GM12878 (cell line): ENCODE results near the gene STAMBPL1. TPM values are rescaled to one million over a fixed set of nuclear protein-coding genes. Genes with fewer than 3 reads are reported as not detected.

Experiments
- ATAC-seq: fragments of 200-7000 bp; cut with Tn5 transposase; 3 replicates; pipeline ENCODE4 v1.9.1; 2020; ENCODE audit warnings: mild to moderate bottlenecking, moderate library complexity
- BruUV-seq: library from RNA; stranded (reverse); fragments of 400-500 nt; replicated peaks from 2 replicates; lab custom pipeline; 2021; lab: Mats Ljungman, UMichigan
- CTCF ChIA-PET: fragments of 300-600 bp; sonication (Branson Sonifier 250); formaldehyde crosslinking; extraction: SDS; loops from one replicate; lab custom pipeline; 2021; ENCODE audit warnings: inconsistent platforms; lab: Yijun Ruan, JAX
- POLR2A ChIA-PET: fragments of 350-600 bp; formaldehyde crosslinking; extraction: SDS; loops from one replicate; lab custom pipeline; 2021; ENCODE audit warnings: inconsistent platforms; lab: Charles Lee
- RAD21 ChIA-PET: fragments of 300-600 bp; sonication (Branson Sonifier 250); formaldehyde crosslinking; loops from one replicate; lab custom pipeline; 2023; ENCODE audit warnings: antibody characterized with exemption; ENCODE audit not compliant: unreplicated experiment; lab: Charles Lee
- SMC1A ChIA-PET: fragments of 300-600 bp; sonication (Branson Sonifier 250); formaldehyde crosslinking; loops from one replicate; lab custom pipeline; 2023; ENCODE audit not compliant: unreplicated experiment, uncharacterized antibody; lab: Charles Lee
- DNase-seq: peaks from one replicate; pipeline ENCODE4 v3.0.0-alpha.2; 2011; ENCODE audit warnings: low read depth, low spot score
- FAIRE-seq: peaks from 3 replicates; lab custom pipeline; 2011; peaks lifted over from hg19 to GRCh38; lab: Jason Lieb, UNC
- H2AFZ ChIP-seq: 2 replicates; pipeline ENCODE4 v1.6.0; 2011; ENCODE audit warnings: low read depth, low read length, control low read depth; ENCODE audit not compliant: control insufficient read depth
- H3K27ac ChIP-seq: 2 replicates; pipeline ENCODE4 v1.5.1; 2011; ENCODE audit warnings: control low read depth; ENCODE audit not compliant: control insufficient read depth, insufficient read depth
- H3K27me3 ChIP-seq, 2 experiments: replicated peaks in 1 of 2; 2 replicates each; pipeline versions ENCODE4 v1.6.0 to v1.6.1; 2011; ENCODE audit warnings: low read length in 1 of 2; ENCODE audit not compliant: control insufficient read depth in 2 of 2, insufficient read depth in 2 of 2
- H3K36me3 ChIP-seq, 2 experiments: 2 replicates each; pipeline ENCODE4 v1.5.1; 2011; ENCODE audit warnings: low read length in 1 of 2; ENCODE audit not compliant: control insufficient read depth in 2 of 2, insufficient read depth in 2 of 2
- H3K4me1 ChIP-seq: 2 replicates; pipeline ENCODE4 v1.6.1; 2011; ENCODE audit warnings: mild to moderate bottlenecking, low read length, moderate library complexity, mixed read lengths; ENCODE audit not compliant: control insufficient read depth, insufficient read depth
- H3K4me2 ChIP-seq: 2 replicates; pipeline ENCODE4 v1.6.0; 2011; ENCODE audit warnings: control low read depth; ENCODE audit not compliant: control insufficient read depth, insufficient read depth
- H3K4me3 ChIP-seq: fragments of 200-600 bp; sonication (generic); 2 replicates; pipeline ENCODE4 v1.5.1; 2016
- H3K79me2 ChIP-seq: 2 replicates; pipeline ENCODE4 v1.6.0; 2011; ENCODE audit warnings: low read length; ENCODE audit not compliant: control insufficient read depth, insufficient read depth
- H3K9ac ChIP-seq: 2 replicates; pipeline ENCODE4 v1.8.0; 2011; ENCODE audit warnings: low read length, control low read depth, mixed read lengths; ENCODE audit not compliant: control insufficient read depth, insufficient read depth
- H3K9me3 ChIP-seq: replicated peaks from 3 replicates; pipeline ENCODE4 v1.5.1; 2011; ENCODE audit warnings: mild to moderate bottlenecking, low read length; ENCODE audit not compliant: control insufficient read depth, insufficient read depth
- H4K20me1 ChIP-seq: 2 replicates; pipeline ENCODE4 v1.6.0; 2011; ENCODE audit not compliant: control insufficient read depth, insufficient read depth
- BMI1 ChIP-seq: fragments of 450-650 bp; IDR thresholded peaks from 2 replicates; pipeline ENCODE4 v1.6.1; 2016; ENCODE audit warnings: mild to moderate bottlenecking, moderate library complexity, borderline replicate concordance
- CBX5 ChIP-seq: sonication (generic); IDR thresholded peaks from 2 replicates; pipeline ENCODE4 v1.6.1; 2016; ENCODE audit warnings: low read depth, moderate library complexity, mild to moderate bottlenecking, inconsistent platforms
- CEBPB ChIP-seq, 2 experiments: fragments of 150-350 bp in 1 of 2; IDR thresholded peaks; 2 replicates each; pipeline ENCODE4 v1.6.1; 2012 to 2014; ENCODE audit warnings: low read depth in 2 of 2, low read length in 2 of 2, borderline replicate concordance in 1 of 2, inconsistent platforms in 1 of 2
- CHD1 ChIP-seq: IDR thresholded peaks from 2 replicates; pipeline ENCODE4 v1.6.1; 2012; ENCODE audit warnings: low read depth, low read length, improper control_type of control experiment
- EZH2 ChIP-seq: IDR thresholded peaks from 2 replicates; pipeline ENCODE4 v1.6.1; 2012; ENCODE audit warnings: low read depth, mild to moderate bottlenecking, control low read depth, inconsistent platforms, low read length, borderline replicate concordance; ENCODE audit not compliant: control insufficient read depth
- FOS ChIP-seq: IDR thresholded peaks from 3 replicates; pipeline ENCODE4 v1.6.1; 2011; ENCODE audit warnings: borderline replicate concordance; ENCODE audit not compliant: insufficient read length; ENCODE audit errors: extremely low read depth
- IKZF2 ChIP-seq, 2 experiments: fragments of 450-650 bp; IDR thresholded peaks; 2 replicates each; pipeline ENCODE4 v1.6.1; 2017; ENCODE audit warnings: mild to moderate bottlenecking in 2 of 2, moderate library complexity in 2 of 2
- NBN ChIP-seq: fragments of 450-650 bp; IDR thresholded peaks from 2 replicates; pipeline ENCODE4 v1.6.1; 2016
- TARDBP ChIP-seq: IDR thresholded peaks from 2 replicates; pipeline ENCODE4 v1.6.1; 2016; ENCODE audit warnings: borderline replicate concordance
- ZNF622 ChIP-seq: fragments of 450-650 bp; IDR thresholded peaks from 2 replicates; pipeline ENCODE4 v1.6.1; 2017; ENCODE audit warnings: mild to moderate bottlenecking, inconsistent platforms
- WGBS: methylation state at CpG from one replicate; pipeline ENCODE4 v1.1.6; 2016; ENCODE audit warnings: low lambda C conversion rate; ENCODE audit not compliant: insufficient replicate concordance, insufficient coverage; ENCODE audit errors: missing lambda C conversion rate; 5-methylcytosine and 5-hydroxymethylcytosine counted together
- in situ Hi-C: fragments of 300-500 bp; cut with MboI; formaldehyde crosslinking; loops from 9 replicates; pipeline ENCODE4 v1.14.3; 2018; ENCODE audit warnings: mixed read lengths
- intact Hi-C: fragments of 100-400 bp; cut with micrococcal nuclease; formaldehyde crosslinking; loops from one replicate; pipeline ENCODE4 v1.14.2; 2022; ENCODE audit not compliant: unreplicated experiment
- polyA plus RNA-seq, 11 experiments: library from polyadenylated mRNA; depleted of rRNA in 4 of 11; unstranded in 6 of 11; stranded (reverse) in 5 of 11; fragments of >200 nt; fragmentation: Nextera tagmentation in 4 of 11; fragmentation: Illumina TruSeq in 1 of 11; extraction: Ambion mirVana in 4 of 11; extraction: Trizol in 1 of 11; gene quantifications; 1 replicate in 1 of 11; 2 replicates in 10 of 11; pipeline versions ENCODE4 v1.2.1 to v1.2.3, GENCODE V29; 2011 to 2016; ENCODE audit warnings: inconsistent platforms in 2 of 11, missing spikeins in 2 of 11, low read depth in 1 of 11
- total RNA-seq, 4 experiments: library from RNA; depleted of rRNA in 3 of 4; stranded (reverse); fragments of >200 nt in 3 of 4; fragmentation: Illumina TruSeq in 1 of 4; extraction: Trizol in 1 of 4; gene quantifications; 2 replicates each; pipeline versions ENCODE4 v1.2.1 to v1.2.3, GENCODE V29; 2013 to 2021
- TF ChIP-seq, protein P1 (sequence below): fragments of 450-650 bp; IDR thresholded peaks from 2 replicates; pipeline ENCODE4 v1.6.1; 2017; ENCODE audit warnings: low read depth, mild to moderate bottlenecking, moderate library complexity
- TF ChIP-seq, protein P2 (sequence below): fragments of 450-650 bp; IDR thresholded peaks from 2 replicates; pipeline ENCODE4 v1.6.1; 2016; ENCODE audit warnings: mild to moderate bottlenecking
- TF ChIP-seq, protein P3 (sequence below): fragments of 450-650 bp; IDR thresholded peaks from 2 replicates; pipeline ENCODE4 v1.6.1; 2017; ENCODE audit warnings: antibody characterized with exemption, mild to moderate bottlenecking, moderate library complexity
- TF ChIP-seq, protein P4 (sequence below): IDR thresholded peaks from 2 replicates; pipeline ENCODE4 v1.6.1; 2012; ENCODE audit warnings: mild to moderate bottlenecking, low read depth, low read length

STAMBPL1 gene
- total and polyA plus RNA-seq, 10 of the 15 experiments (the other 5 are each of a cell fraction or from before 2014, with no cell fraction given), result 7.5 to 44.1 (median 25.4) TPM

DNA sequence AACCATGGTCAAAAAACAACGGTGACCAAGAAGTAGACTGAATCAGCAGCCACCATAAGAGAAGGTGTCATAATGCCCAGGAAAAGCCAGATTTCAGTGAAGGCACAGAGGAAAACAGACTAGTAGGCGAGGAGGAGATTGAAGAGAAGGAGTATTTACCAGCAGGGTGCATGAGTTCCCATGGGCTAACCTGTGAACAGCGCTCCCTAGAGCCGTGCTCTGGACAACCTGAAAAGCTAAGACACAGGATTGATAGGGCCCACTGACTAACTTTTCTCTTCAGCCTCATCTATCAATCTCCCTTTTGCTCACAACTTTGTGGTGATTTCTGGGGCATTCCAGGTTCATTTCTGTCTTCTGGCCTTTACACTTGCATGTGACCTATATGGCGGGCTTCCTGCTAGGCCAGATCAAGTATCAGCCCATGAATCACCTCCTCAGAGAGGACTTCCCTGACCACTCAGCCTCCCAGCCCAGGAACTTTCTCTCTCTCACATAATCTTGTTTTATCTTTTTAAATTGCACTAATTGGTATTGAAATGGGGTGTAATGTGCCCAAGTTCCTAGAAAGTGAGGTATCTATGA, 41.2 kb upstream of the STAMBPL1 start:
- in situ Hi-C loops, result loop anchor here (5.0 kb wide), 2 partner anchors 98 to 373 kb away; no protein-coding TSS in a partner anchor
- Histone ChIP-seq H3K9ac (no peak overlapping the region), H3K9me3 (no peaks in the 10 kb centered on the region), H3K4me2 (no peak overlapping the region), H4K20me1 (no peaks in the 10 kb centered on the region), H3K79me2 (no peaks in the 10 kb centered on the region), H3K27me3 (no peaks in the 10 kb centered on the region), H2AFZ (no peak overlapping the region), H3K4me1 (peaks cover 11% of the 10 kb centered on the region), H3K27ac (no peak overlapping the region), H3K4me3 (no peak overlapping the region), H3K36me3 (no peaks in the 10 kb centered on the region)
- ChIA-PET RAD21 (interaction anchor here (0.9 to 4.7 kb wide), 6 partner anchors 18 to 191 kb away, joined by 3 to 43 read pairs (median 4); no protein-coding TSS in a partner anchor), POLR2A (interaction anchor here (7.3 kb wide), 1 partner anchor 94 kb away, joined by 64 read pairs; no protein-coding TSS in a partner anchor), CTCF (interaction anchor here (0.9 to 22.7 kb wide), 9 partner anchors 8 to 148 kb away, joined by 3 to 895 read pairs (median 5); no protein-coding TSS in a partner anchor), SMC1A (interaction anchor here (1.0 to 9.5 kb wide), 11 partner anchors 11 to 377 kb away, joined by 3 to 86 read pairs (median 5); partner anchors contain the start of genes FAS and STAMBPL1)
- DNase-seq (no peak), ATAC-seq (no peak), FAIRE-seq (no peak)
- BruUV-seq, result no TSS peak
- 93% methylated on average over 5 of the region's 5 CpGs for WGBS
- intact Hi-C loops, result loop anchor here (5.0 kb wide), 1 partner anchor 373 kb away; no protein-coding TSS in a partner anchor
- no peak for TF ChIP-seq CBX5
- no peak for TF ChIP-seq EZH2
- no peak for TF ChIP-seq FOS
- no peak for TF ChIP-seq ZNF622
- TF ChIP-seq BMI1, result no peak
- TF ChIP-seq CEBPB (IDR thresholded peaks at IDR 0.05; ENCODE audit: borderline replicate concordance in 1 of 2, low read depth in 2 of 2, low read length in 2 of 2), result no peak
- no peak for TF ChIP-seq IKZF2 (IDR thresholded peaks at IDR 0.05)
- TF ChIP-seq TARDBP, result no peak
- TF ChIP-seq, protein P1, sequence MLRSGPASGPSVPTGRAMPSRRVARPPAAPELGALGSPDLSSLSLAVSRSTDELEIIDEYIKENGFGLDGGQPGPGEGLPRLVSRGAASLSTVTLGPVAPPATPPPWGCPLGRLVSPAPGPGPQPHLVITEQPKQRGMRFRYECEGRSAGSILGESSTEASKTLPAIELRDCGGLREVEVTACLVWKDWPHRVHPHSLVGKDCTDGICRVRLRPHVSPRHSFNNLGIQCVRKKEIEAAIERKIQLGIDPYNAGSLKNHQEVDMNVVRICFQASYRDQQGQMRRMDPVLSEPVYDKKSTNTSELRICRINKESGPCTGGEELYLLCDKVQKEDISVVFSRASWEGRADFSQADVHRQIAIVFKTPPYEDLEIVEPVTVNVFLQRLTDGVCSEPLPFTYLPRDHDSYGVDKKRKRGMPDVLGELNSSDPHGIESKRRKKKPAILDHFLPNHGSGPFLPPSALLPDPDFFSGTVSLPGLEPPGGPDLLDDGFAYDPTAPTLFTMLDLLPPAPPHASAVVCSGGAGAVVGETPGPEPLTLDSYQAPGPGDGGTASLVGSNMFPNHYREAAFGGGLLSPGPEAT, result no peak
- TF ChIP-seq, protein P2, sequence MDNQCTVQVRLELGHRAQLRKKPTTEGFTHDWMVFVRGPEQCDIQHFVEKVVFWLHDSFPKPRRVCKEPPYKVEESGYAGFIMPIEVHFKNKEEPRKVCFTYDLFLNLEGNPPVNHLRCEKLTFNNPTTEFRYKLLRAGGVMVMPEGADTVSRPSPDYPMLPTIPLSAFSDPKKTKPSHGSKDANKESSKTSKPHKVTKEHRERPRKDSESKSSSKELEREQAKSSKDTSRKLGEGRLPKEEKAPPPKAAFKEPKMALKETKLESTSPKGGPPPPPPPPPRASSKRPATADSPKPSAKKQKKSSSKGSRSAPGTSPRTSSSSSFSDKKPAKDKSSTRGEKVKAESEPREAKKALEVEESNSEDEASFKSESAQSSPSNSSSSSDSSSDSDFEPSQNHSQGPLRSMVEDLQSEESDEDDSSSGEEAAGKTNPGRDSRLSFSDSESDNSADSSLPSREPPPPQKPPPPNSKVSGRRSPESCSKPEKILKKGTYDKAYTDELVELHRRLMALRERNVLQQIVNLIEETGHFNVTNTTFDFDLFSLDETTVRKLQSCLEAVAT, result no peak
- no peak for TF ChIP-seq NBN
- TF ChIP-seq, protein P3, sequence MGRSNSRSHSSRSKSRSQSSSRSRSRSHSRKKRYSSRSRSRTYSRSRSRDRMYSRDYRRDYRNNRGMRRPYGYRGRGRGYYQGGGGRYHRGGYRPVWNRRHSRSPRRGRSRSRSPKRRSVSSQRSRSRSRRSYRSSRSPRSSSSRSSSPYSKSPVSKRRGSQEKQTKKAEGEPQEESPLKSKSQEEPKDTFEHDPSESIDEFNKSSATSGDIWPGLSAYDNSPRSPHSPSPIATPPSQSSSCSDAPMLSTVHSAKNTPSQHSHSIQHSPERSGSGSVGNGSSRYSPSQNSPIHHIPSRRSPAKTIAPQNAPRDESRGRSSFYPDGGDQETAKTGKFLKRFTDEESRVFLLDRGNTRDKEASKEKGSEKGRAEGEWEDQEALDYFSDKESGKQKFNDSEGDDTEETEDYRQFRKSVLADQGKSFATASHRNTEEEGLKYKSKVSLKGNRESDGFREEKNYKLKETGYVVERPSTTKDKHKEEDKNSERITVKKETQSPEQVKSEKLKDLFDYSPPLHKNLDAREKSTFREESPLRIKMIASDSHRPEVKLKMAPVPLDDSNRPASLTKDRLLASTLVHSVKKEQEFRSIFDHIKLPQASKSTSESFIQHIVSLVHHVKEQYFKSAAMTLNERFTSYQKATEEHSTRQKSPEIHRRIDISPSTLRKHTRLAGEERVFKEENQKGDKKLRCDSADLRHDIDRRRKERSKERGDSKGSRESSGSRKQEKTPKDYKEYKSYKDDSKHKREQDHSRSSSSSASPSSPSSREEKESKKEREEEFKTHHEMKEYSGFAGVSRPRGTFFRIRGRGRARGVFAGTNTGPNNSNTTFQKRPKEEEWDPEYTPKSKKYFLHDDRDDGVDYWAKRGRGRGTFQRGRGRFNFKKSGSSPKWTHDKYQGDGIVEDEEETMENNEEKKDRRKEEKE, result no peak
- TF ChIP-seq CHD1, result no peak
- TF ChIP-seq, protein P4, sequence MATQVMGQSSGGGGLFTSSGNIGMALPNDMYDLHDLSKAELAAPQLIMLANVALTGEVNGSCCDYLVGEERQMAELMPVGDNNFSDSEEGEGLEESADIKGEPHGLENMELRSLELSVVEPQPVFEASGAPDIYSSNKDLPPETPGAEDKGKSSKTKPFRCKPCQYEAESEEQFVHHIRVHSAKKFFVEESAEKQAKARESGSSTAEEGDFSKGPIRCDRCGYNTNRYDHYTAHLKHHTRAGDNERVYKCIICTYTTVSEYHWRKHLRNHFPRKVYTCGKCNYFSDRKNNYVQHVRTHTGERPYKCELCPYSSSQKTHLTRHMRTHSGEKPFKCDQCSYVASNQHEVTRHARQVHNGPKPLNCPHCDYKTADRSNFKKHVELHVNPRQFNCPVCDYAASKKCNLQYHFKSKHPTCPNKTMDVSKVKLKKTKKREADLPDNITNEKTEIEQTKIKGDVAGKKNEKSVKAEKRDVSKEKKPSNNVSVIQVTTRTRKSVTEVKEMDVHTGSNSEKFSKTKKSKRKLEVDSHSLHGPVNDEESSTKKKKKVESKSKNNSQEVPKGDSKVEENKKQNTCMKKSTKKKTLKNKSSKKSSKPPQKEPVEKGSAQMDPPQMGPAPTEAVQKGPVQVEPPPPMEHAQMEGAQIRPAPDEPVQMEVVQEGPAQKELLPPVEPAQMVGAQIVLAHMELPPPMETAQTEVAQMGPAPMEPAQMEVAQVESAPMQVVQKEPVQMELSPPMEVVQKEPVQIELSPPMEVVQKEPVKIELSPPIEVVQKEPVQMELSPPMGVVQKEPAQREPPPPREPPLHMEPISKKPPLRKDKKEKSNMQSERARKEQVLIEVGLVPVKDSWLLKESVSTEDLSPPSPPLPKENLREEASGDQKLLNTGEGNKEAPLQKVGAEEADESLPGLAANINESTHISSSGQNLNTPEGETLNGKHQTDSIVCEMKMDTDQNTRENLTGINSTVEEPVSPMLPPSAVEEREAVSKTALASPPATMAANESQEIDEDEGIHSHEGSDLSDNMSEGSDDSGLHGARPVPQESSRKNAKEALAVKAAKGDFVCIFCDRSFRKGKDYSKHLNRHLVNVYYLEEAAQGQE, result no peak
